ENCODE measurements around the gene MYH10.

MYH10 gene

DNA sequence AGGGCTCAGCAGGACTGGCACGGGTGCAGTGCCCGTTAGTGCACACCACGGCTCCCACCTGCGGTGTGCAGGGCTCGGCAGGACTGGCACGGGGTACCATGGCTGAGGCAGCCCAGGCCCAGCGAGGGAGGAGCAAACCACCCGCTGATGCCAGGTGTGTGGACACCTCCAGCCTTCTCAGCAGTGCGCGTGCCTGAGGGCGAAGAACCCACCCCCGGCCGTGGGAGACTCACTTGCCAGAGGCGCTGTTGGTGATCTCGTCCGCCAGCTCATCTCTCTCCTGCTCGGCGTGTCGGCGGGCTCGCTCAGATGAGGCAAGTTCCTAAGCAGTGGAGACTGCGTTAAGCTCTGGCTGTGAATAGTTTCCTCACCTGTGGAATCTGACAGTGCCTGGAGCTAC, 149.4 kb downstream of the MYH10 start:
- peaks cover 99% of the 10 kb centered on the region for H3K36me3 ChIP-seq (ENCODE audit: insufficient read depth, low read length)
- DNase-seq: no peak

DNA sequence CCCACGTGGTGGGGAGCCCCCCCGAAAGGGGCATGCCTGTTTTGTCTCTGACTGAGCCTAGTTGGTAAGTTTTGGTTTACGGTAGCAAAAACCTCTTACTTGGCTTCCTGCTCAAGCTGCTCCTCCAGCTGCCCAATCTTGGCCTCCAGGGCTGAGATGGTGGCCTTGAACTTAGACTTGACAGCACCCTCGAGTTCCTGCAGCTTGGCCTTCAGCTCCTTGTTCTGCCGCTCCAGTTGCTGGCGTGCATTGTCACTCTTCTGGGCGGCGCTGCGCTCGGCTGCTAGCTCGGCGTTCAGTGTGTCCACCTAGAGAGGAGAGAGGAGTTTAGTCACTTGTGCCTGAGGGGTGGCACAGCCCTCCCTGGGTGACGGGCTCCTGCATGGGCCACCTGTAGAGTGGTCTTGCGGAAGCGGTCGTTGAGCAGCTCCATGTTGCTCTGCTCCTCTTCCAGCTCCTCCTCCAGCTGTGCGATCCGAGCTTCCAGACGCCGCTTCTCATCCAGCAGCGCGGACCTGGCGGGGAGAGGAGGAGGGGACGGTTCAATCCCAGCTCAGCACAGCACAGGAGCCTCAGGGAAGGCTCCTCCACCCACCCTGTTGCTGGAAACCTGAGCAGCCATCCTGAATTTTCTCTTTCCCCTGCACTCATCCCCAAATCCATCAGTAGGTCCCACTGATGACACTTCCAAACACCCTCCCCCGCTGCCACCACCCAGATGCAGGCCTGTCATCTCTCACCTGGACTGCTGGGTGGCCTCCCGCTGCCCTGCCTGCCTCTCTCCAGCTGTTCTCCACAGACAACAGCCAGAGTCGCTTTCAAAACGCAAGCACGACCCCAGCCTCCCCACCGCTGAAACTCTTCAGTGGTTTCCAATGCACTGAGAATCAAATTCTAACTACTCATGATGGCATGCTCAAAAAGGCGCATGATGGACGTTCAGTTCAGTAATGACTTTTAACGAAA, 150.2 kb downstream of the MYH10 start:
- H3K27me3 ChIP-seq (ENCODE audit: insufficient read depth, low read length, poor library complexity): no peaks in the 10 kb centered on the region
- H3K4me2 ChIP-seq (ENCODE audit: insufficient read depth, low read length): no peak overlapping the region
- no peak overlapping the region for H3K9ac ChIP-seq (ENCODE audit: low read depth, low read length)
- DNase-seq: no peak
- H3K36me3 ChIP-seq (ENCODE audit: insufficient read depth, low read length): peaks cover 99% of the 10 kb centered on the region
- no peak for ATAC-seq (ENCODE audit: insufficient read depth, low read depth)
- H3K4me1 ChIP-seq (ENCODE audit: insufficient read depth, low read length): no peaks in the 10 kb centered on the region
- H3K79me2 ChIP-seq (ENCODE audit: insufficient read depth, low read length): no peaks in the 10 kb centered on the region
- peaks cover 7% of the 10 kb centered on the region; the same call in 1 of the 2 replicates for H4K20me1 ChIP-seq (ENCODE audit: insufficient read depth, low read length)
- H2AFZ ChIP-seq (ENCODE audit: low read depth, low read length): no peak overlapping the region
- H3K4me3 ChIP-seq (ENCODE audit: low read depth in 1 of 2, low read length in 2 of 2): no peak overlapping the region
- no peak overlapping the region for H3K27ac ChIP-seq (ENCODE audit: low read length)
- no peak for TF ChIP-seq EZH2 (IDR thresholded peaks at IDR 0.05; ENCODE audit: borderline replicate concordance, low read depth, low read length, severe bottlenecking)
- TF ChIP-seq, protein P1, sequence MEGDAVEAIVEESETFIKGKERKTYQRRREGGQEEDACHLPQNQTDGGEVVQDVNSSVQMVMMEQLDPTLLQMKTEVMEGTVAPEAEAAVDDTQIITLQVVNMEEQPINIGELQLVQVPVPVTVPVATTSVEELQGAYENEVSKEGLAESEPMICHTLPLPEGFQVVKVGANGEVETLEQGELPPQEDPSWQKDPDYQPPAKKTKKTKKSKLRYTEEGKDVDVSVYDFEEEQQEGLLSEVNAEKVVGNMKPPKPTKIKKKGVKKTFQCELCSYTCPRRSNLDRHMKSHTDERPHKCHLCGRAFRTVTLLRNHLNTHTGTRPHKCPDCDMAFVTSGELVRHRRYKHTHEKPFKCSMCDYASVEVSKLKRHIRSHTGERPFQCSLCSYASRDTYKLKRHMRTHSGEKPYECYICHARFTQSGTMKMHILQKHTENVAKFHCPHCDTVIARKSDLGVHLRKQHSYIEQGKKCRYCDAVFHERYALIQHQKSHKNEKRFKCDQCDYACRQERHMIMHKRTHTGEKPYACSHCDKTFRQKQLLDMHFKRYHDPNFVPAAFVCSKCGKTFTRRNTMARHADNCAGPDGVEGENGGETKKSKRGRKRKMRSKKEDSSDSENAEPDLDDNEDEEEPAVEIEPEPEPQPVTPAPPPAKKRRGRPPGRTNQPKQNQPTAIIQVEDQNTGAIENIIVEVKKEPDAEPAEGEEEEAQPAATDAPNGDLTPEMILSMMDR (IDR thresholded peaks at IDR 0.05; ENCODE audit: borderline replicate concordance, extremely low read depth, low read length, poor library complexity, severe bottlenecking): no peak
- peaks cover 3% of the 10 kb centered on the region for H3K9me3 ChIP-seq (ENCODE audit: insufficient read depth, low read length, severe bottlenecking)

More for the DNA sequence above, 149.4 kb downstream of the MYH10 start:
- Histone ChIP-seq H3K27ac (ENCODE audit: low read length) (no peak overlapping the region), H3K9ac (ENCODE audit: low read depth, low read length) (no peak overlapping the region), H3K27me3 (ENCODE audit: insufficient read depth, low read length, poor library complexity) (no peaks in the 10 kb centered on the region), H3K4me3 (ENCODE audit: low read depth in 1 of 2, low read length in 2 of 2) (no peak overlapping the region), H3K4me2 (ENCODE audit: insufficient read depth, low read length) (no peak overlapping the region), H3K9me3 (ENCODE audit: insufficient read depth, low read length, severe bottlenecking) (peaks cover 3% of the 10 kb centered on the region), H3K79me2 (ENCODE audit: insufficient read depth, low read length) (no peaks in the 10 kb centered on the region), H2AFZ (ENCODE audit: low read depth, low read length) (no peak overlapping the region), H3K4me1 (ENCODE audit: insufficient read depth, low read length) (no peaks in the 10 kb centered on the region), H4K20me1 (ENCODE audit: insufficient read depth, low read length) (peaks cover 7% of the 10 kb centered on the region; the same call in 1 of the 2 replicates)
- TF ChIP-seq EZH2 (IDR thresholded peaks at IDR 0.05; ENCODE audit: borderline replicate concordance, low read depth, low read length, severe bottlenecking): no peak
- TF ChIP-seq, protein P1 (IDR thresholded peaks at IDR 0.05; ENCODE audit: borderline replicate concordance, extremely low read depth, low read length, poor library complexity, severe bottlenecking): no peak
- ATAC-seq (ENCODE audit: insufficient read depth, low read depth): no peak

DNA sequence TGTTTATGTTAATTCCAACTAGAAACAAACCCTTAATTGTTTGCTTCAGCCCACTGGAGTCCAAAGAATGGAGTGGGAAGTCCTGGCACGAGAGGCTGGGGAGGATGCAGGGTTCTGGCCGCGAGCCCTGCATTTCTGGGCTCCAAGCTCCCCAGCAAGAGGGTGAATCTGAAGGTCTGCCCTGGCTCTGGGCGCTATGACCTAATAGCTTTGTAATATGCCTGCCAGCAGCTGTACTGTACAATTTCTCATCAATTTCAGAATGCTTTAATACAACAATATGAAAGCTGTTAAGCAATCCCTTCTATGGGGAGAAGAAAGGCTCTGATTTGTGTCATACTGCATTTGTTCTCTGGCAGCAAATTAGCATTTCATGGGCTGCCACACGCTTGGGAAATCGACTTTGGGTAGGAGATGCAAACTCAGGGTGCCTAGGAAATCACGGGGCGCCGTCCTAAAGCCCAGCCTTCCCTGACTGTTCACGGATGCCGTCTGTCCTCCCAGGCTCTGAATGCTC, 151.0 kb downstream of the MYH10 start:
- Histone ChIP-seq H3K4me2 (ENCODE audit: insufficient read depth, low read length) (no peak overlapping the region), H3K36me3 (ENCODE audit: insufficient read depth, low read length) (peaks cover 100% of the 10 kb centered on the region), H3K4me1 (ENCODE audit: insufficient read depth, low read length) (no peaks in the 10 kb centered on the region), H3K79me2 (ENCODE audit: insufficient read depth, low read length) (no peaks in the 10 kb centered on the region), H3K27me3 (ENCODE audit: insufficient read depth, low read length, poor library complexity) (no peaks in the 10 kb centered on the region), H4K20me1 (ENCODE audit: insufficient read depth, low read length) (peaks cover 7% of the 10 kb centered on the region; the same call in 1 of the 2 replicates), H3K27ac (ENCODE audit: low read length) (no peak overlapping the region), H3K9me3 (ENCODE audit: insufficient read depth, low read length, severe bottlenecking) (no peaks in the 10 kb centered on the region), H2AFZ (ENCODE audit: low read depth, low read length) (no peak overlapping the region), H3K9ac (ENCODE audit: low read depth, low read length) (no peak overlapping the region), H3K4me3 (ENCODE audit: low read depth in 1 of 2, low read length in 2 of 2) (no peak overlapping the region)
- ATAC-seq (ENCODE audit: insufficient read depth, low read depth) (no peak), DNase-seq (no peak)
- TF ChIP-seq, protein P1 (IDR thresholded peaks at IDR 0.05; ENCODE audit: borderline replicate concordance, extremely low read depth, low read length, poor library complexity, severe bottlenecking): no peak
- no peak for TF ChIP-seq EZH2 (IDR thresholded peaks at IDR 0.05; ENCODE audit: borderline replicate concordance, low read depth, low read length, severe bottlenecking)

Measured in DND-41 (cell line).